T-cell (primary cell): Measurements from ENCODE around the gene CHD9. TPM values are rescaled to one million over a fixed set of nuclear protein-coding genes. Genes with fewer than 3 reads are reported as not detected.

Experiments
- ATAC-seq, 4 experiments: fragments of 200-7000 bp in 3 of 4; fragments of 150-1000 bp in 1 of 4; cut with Tn5 transposase; replicated peaks in 1 of 4; 1 replicate in 3 of 4; 2 replicates in 1 of 4; pipeline ENCODE4 v1.10.0; 2021; ENCODE audit warnings: moderate library complexity in 3 of 4, mild to moderate bottlenecking in 2 of 4, moderate number of reproducible peaks in 1 of 4
- CTCF ChIA-PET, 2 donors: fragments of 300-600 bp; sonication (Branson Sonifier 250); formaldehyde crosslinking; loops; one replicate each; lab custom pipeline; 2022; ENCODE audit warnings: antibody characterized with exemption in 2 of 2; lab: Charles Lee
- POLR2A ChIA-PET, 2 donors: fragments of 300-600 bp; sonication (Branson Sonifier 250); formaldehyde crosslinking; loops; one replicate each; lab custom pipeline; 2022; ENCODE audit warnings: antibody characterized with exemption in 2 of 2; lab: Charles Lee
- DNase-seq, 35 experiments: peaks; one replicate each; pipeline versions ENCODE4 v3.0.0 to v3.0.0-alpha.2; 2013 to 2023
- H3K27ac ChIP-seq: one replicate; pipeline ENCODE4 v1.5.1; 2013; ENCODE audit warnings: low read length
- H3K27me3 ChIP-seq, 2 experiments: replicated peaks in 1 of 2; 1 replicate in 1 of 2; 2 replicates in 1 of 2; pipeline versions ENCODE4 v1.6.1 to v1.7.0; 2013; ENCODE audit warnings: low read length in 1 of 2, mixed read lengths in 1 of 2; ENCODE audit not compliant: control insufficient read depth in 2 of 2, insufficient read depth in 2 of 2; ENCODE audit errors: extremely low read depth in 1 of 2
- H3K36me3 ChIP-seq, 2 donors: 1 replicate in 1 of 2; 2 replicates in 1 of 2; pipeline versions ENCODE4 v1.6.1 to v1.7.0; 2013; ENCODE audit warnings: low read length in 1 of 2; ENCODE audit not compliant: control insufficient read depth in 2 of 2, insufficient read depth in 1 of 2; ENCODE audit errors: extremely low read depth in 1 of 2
- H3K4me1 ChIP-seq, 2 experiments: 1 replicate in 1 of 2; 2 replicates in 1 of 2; pipeline versions ENCODE4 v1.6.1 to v1.7.0; 2013; ENCODE audit warnings: low read length in 2 of 2, mixed read lengths in 1 of 2; ENCODE audit not compliant: insufficient read depth in 2 of 2, control insufficient read depth in 1 of 2; ENCODE audit errors: extremely low read depth in 1 of 2
- H3K4me3 ChIP-seq, 2 donors: 1 replicate in 1 of 2; 2 replicates in 1 of 2; pipeline versions ENCODE4 v1.5.1 to v1.7.0; 2013; ENCODE audit warnings: mild to moderate bottlenecking in 2 of 2, low read length in 1 of 2, moderate library complexity in 1 of 2; ENCODE audit not compliant: control insufficient read depth in 1 of 2; ENCODE audit errors: extremely low read depth in 1 of 2
- H3K9me3 ChIP-seq: 2 replicates; pipeline ENCODE4 v1.7.0; 2013
- H3K27ac Mint-ChIP-seq, 2 donors: one replicate each; pipeline ENCODE4 v1.8.0; 2020 to 2021; ENCODE audit warnings: mild to moderate bottlenecking in 2 of 2, mixed read lengths in 2 of 2
- H3K27me3 Mint-ChIP-seq, 2 donors: one replicate each; pipeline ENCODE4 v1.8.0; 2021 to 2022; ENCODE audit warnings: mixed read lengths in 2 of 2
- H3K36me3 Mint-ChIP-seq: one replicate; pipeline ENCODE4 v1.8.0; 2021; ENCODE audit warnings: mixed read lengths
- H3K4me1 Mint-ChIP-seq, 3 donors: one replicate each; pipeline ENCODE4 v1.8.0; 2020 to 2022; ENCODE audit warnings: mixed read lengths in 3 of 3, mild to moderate bottlenecking in 1 of 3
- H3K4me3 Mint-ChIP-seq, 3 donors: one replicate each; pipeline ENCODE4 v1.8.0; 2020 to 2022; ENCODE audit warnings: mild to moderate bottlenecking in 3 of 3, mixed read lengths in 3 of 3, moderate library complexity in 3 of 3
- H3K9me3 Mint-ChIP-seq, 3 donors: one replicate each; pipeline ENCODE4 v1.8.0; 2020 to 2022; ENCODE audit warnings: mixed read lengths in 3 of 3
- WGBS: methylation state at CpG from one replicate; pipeline ENCODE4 v1.1.5; 2013; ENCODE audit warnings: missing lambda C conversion rate; ENCODE audit not compliant: insufficient coverage; 5-methylcytosine and 5-hydroxymethylcytosine counted together
- total RNA-seq, 35 experiments: library from RNA in 6 of 35; stranded (reverse) in 6 of 35; fragments of 120-200 nt in 1 of 35; gene quantifications; one replicate each; pipeline versions ENCODE4 v1.2.1 to v1.2.4 and lab custom pipeline; 2013 to 2026

Gene CHD9
- total RNA-seq, 5 donors from 2014 or later (not counting 1 experiment from before 2014, with no cell fraction given) = 33.0 to 39.3 (median 33.8) TPM

DNA sequence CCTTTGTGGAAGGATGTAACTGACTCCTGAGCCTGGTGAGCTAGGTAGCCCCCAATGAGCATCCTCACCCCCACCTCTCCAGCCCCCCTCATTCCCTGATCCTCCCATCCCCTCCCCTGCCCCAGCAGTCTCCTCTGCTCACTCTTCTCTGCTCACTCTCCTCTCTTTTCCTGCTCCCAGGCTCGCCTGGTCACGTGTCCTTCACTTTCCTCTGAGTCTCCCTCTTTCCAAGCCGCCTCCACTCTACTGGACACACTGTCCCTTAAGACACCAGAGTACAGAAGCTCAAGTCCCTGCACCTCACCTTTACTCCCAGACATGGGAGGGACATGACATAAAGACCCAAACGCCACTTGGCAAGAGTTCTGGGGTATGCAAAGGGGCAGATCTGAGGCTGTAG, 303.2 kb downstream of the CHD9 start:
- WGBS = 92% methylated on average over 4 of the region's 4 CpGs
- H3K36me3 Mint-ChIP-seq = no peaks in the 10 kb centered on the region
- no peak overlapping the region for H3K27ac Mint-ChIP-seq
- Histone ChIP-seq H3K27me3 (peaks cover 0 to 40% of the 10 kb centered on the region in 2 experiments), H3K4me1 (no peaks in the 10 kb centered on the region), H3K27ac (no peak overlapping the region), H3K4me3 (no peak overlapping the region), H3K36me3 (no peaks in the 10 kb centered on the region), H3K9me3 (no peaks in the 10 kb centered on the region)
- no peak overlapping the region for H3K4me3 Mint-ChIP-seq
- ChIA-PET CTCF (no interaction called here), POLR2A (no interaction called here)
- no peaks in the 10 kb centered on the region for H3K9me3 Mint-ChIP-seq
- H3K27me3 Mint-ChIP-seq = peaks cover 11% of the 10 kb centered on the region in 2 donors
- peaks cover 3 to 13% (median 5%) of the 10 kb centered on the region in 3 donors for H3K4me1 Mint-ChIP-seq
- ATAC-seq (no peak), DNase-seq (no peak)

DNA sequence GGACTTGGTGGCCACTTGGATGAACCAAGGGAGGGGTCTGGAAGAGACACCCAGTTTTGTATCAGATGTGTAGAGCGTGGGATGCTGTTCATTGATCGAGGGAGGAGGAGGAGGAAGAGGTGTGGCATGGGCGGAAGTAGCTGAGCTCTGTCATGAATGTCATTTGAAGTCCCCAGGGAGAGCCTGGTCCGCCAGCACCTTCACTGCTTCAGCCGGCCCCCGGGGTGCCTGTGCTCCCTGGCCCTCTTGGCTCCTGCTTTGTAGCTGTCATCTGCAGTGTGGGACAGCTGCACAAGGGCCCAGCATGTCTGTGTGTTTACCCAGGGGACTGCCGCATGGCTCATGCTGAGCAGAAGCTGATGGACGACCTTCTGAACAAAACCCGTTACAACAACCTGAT, 304.1 kb downstream of the CHD9 start:
- Mint-ChIP-seq H3K9me3 (no peaks in the 10 kb centered on the region), H3K4me1 (peaks cover 3 to 13% (median 5%) of the 10 kb centered on the region in 3 donors), H3K27ac (no peak overlapping the region), H3K36me3 (no peaks in the 10 kb centered on the region), H3K4me3 (no peak overlapping the region), H3K27me3 (peaks cover 11% of the 10 kb centered on the region in 2 donors)
- ATAC-seq (no peak), DNase-seq (no peak)
- H3K27ac ChIP-seq = no peak overlapping the region
- WGBS = 76% methylated on average over 5 of the region's 9 CpGs
- no peaks in the 10 kb centered on the region for H3K36me3 ChIP-seq
- H3K4me3 ChIP-seq = no peak overlapping the region
- H3K27me3 ChIP-seq = peaks cover 0 to 40% of the 10 kb centered on the region in 2 experiments
- H3K9me3 ChIP-seq = no peaks in the 10 kb centered on the region
- ChIA-PET POLR2A (no interaction called here), CTCF (interaction anchor here in 1 of 2 donors (0.5 kb wide), 1 partner anchor 89 kb away, joined by 7 read pairs; no protein-coding TSS in a partner anchor)
- no peaks in the 10 kb centered on the region for H3K4me1 ChIP-seq

DNA sequence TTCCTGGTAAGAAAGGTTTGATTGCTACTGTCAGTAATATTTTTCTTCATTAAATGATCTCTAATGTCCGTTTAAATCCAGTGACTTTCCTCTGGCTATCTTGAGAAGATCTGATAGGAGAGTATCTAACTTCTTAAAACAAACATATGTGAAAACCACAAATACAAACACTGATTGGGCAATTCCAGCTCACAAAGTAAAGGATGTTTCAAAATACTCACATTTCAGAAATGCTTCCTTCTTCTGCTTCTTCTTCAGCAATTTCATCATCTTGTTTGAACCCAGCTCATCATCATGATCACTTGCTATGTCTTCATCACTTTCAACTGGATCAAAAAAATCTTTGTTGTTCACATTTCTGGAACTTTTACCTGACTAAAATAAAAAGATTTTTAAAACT, 315.1 kb downstream of the CHD9 start:
- DNase-seq (no peak), ATAC-seq (no peak)
- CTCF ChIA-PET = no interaction called here
- H3K27ac ChIP-seq = no peak overlapping the region
- Mint-ChIP-seq H3K27me3 (peaks cover 2 to 3% of the 10 kb centered on the region in 2 donors), H3K4me1 (peaks cover 6 to 21% (median 16%) of the 10 kb centered on the region in 3 donors), H3K9me3 (no peaks in the 10 kb centered on the region), H3K36me3 (no peaks in the 10 kb centered on the region), H3K27ac (no peak overlapping the region), H3K4me3 (no peak overlapping the region)
- H3K36me3 ChIP-seq = no peaks in the 10 kb centered on the region
- no peak overlapping the region for H3K4me3 ChIP-seq
- no CpG with 5 or more reads among the region's 1 CpG for WGBS
- H3K9me3 ChIP-seq = no peaks in the 10 kb centered on the region
- H3K27me3 ChIP-seq = peaks cover 7 to 19% of the 10 kb centered on the region in 2 experiments
- POLR2A ChIA-PET = no interaction called here
- H3K4me1 ChIP-seq = peaks cover 6 to 13% of the 10 kb centered on the region in 2 experiments

DNA sequence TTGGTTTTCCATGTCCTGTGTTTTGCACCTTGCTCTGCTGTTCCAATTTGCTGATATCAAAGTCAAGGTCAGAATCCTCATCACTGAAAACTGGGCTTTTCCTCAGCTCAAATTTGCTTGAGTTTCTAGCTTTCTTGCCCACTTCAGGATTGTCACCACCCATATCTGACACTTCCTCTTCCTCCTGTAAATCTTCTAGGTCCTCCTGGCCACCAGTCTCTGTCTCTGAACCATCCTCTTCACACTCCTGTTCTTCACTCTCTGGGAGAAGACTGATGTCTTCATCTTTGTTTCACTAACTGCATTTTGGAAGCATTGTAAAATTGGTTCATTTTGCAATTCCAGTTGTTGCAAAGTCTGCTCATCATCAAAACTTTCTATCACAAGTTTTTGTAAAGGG, 316.0 kb downstream of the CHD9 start:
- no peaks in the 10 kb centered on the region for H3K9me3 Mint-ChIP-seq
- ChIA-PET CTCF (interaction anchor here in 1 of 2 donors (0.5 kb wide), 1 partner anchor 67 kb away, joined by 4 read pairs; no protein-coding TSS in a partner anchor), POLR2A (no interaction called here)
- no peak for DNase-seq
- no peak overlapping the region for H3K4me3 Mint-ChIP-seq
- peaks cover 0 to 20% (median 19%) of the 10 kb centered on the region in 3 donors for H3K4me1 Mint-ChIP-seq
- peaks cover 7 to 19% of the 10 kb centered on the region in 2 experiments for H3K27me3 ChIP-seq
- no peak overlapping the region for H3K4me3 ChIP-seq
- H3K27ac Mint-ChIP-seq = no peak overlapping the region
- no peak for ATAC-seq
- H3K27ac ChIP-seq = no peak overlapping the region
- H3K36me3 Mint-ChIP-seq = no peaks in the 10 kb centered on the region
- no peaks in the 10 kb centered on the region for H3K9me3 ChIP-seq
- peaks cover 6 to 13% of the 10 kb centered on the region in 2 experiments for H3K4me1 ChIP-seq
- no peaks in the 10 kb centered on the region for H3K36me3 ChIP-seq
- H3K27me3 Mint-ChIP-seq = peaks cover 2 to 3% of the 10 kb centered on the region in 2 donors

DNA sequence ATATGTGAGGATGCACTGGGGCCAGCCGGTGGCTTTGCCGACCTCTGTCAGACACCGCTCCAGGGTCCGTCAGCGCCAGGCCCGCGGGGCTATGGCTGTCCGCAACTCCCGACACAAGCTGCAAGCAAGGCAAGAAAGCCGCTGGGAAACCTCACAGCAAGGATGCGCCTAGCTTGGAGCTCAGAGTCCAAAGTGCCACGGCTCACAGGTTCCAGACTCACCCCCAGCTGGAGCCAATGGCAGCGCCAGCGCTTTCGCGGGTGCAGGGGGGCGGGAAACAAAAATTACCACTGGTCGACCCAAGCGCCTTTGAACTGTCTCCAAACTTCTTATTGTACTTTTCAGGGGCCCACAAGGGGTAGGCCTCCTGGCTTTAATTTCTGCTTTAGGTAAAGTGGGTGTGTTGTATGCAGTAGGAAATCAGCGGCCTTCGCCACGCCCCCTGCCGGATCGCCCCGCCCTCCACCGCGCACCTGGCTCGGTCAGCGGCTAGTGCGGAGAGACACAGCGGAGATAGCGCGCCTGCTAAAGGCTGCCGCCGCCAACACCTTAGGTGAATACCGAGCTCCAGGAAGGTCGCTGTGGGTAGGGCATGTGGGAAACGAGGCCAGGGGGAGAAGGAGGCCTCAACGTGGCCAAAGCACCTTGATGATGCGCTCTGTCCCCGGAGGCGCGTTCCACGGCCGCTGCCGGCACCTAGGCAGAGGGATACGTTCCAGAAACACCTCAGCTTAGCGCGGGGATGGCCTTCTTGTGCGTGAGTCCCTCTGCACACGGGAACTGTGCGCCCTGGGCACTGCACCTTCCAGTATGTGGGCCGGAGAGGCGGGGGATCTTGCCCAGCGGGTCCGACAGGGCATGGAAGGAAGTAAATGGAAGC, 318.4 kb downstream of the CHD9 start:
- Mint-ChIP-seq H3K27ac (peak overlapping the region; percentile 72 to 74), H3K4me3 (no peak overlapping the region), H3K36me3 (no peaks in the 10 kb centered on the region), H3K4me1 (peaks cover 0 to 33% (median 29%) of the 10 kb centered on the region in 3 donors), H3K27me3 (peaks cover 2% of the 10 kb centered on the region in 2 donors), H3K9me3 (no peaks in the 10 kb centered on the region)
- peak overlapping the region; percentile 54 to 80 for H3K4me3 ChIP-seq
- H3K36me3 ChIP-seq = no peaks in the 10 kb centered on the region
- POLR2A ChIA-PET = no interaction called here
- WGBS = 36% methylated on average over 48 of the region's 56 CpGs
- peak; percentile 96 to 98 (median 96) for ATAC-seq
- no peak overlapping the region for H3K27ac ChIP-seq
- H3K9me3 ChIP-seq = no peaks in the 10 kb centered on the region
- peaks cover 7 to 16% of the 10 kb centered on the region in 2 experiments for H3K27me3 ChIP-seq
- CTCF ChIA-PET = no interaction called here
- H3K4me1 ChIP-seq = peaks cover 6 to 13% of the 10 kb centered on the region in 2 experiments
- DNase-seq = peak; percentile 55 to 87 (median 76)

DNA sequence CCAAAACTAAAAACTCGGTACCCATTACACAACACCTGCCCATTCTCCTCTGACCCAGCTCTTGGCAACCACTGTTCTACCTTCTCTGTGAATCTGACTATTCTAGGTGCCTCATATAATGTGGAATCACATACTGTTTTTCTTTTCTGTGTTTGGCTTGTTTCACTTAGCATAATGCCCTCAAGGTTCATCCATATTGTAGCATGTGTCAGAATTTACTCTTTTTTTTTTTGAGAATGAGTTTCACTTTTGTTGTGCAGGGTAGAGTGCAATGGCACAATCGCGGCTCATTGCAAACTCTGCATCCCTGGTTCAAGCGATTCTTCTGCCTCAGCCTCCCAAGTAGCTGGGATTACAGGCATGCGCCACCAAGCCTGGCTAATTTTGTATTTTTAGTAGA, 320.0 kb downstream of the CHD9 start:
- H3K4me3 Mint-ChIP-seq = peak overlapping the region in 1 of 3 donors; percentile 62
- peak overlapping the region; percentile 35 to 43 for H3K27ac Mint-ChIP-seq
- ATAC-seq = no peak
- Histone ChIP-seq H3K4me3 (no peak overlapping the region), H3K36me3 (no peaks in the 10 kb centered on the region), H3K27me3 (peaks cover 7 to 10% of the 10 kb centered on the region in 2 experiments), H3K9me3 (no peaks in the 10 kb centered on the region), H3K4me1 (peaks cover 6 to 13% of the 10 kb centered on the region in 2 experiments), H3K27ac (no peak overlapping the region)
- H3K27me3 Mint-ChIP-seq = peaks cover 0 to 2% of the 10 kb centered on the region in 2 donors
- POLR2A ChIA-PET = interaction anchor here in 1 of 2 donors (1.2 kb wide), 1 partner anchor 9 kb away, joined by 8 read pairs; no protein-coding TSS in a partner anchor
- no peaks in the 10 kb centered on the region for H3K36me3 Mint-ChIP-seq
- no peaks in the 10 kb centered on the region for H3K9me3 Mint-ChIP-seq
- peak in 1 of 35 experiments; percentile 7 for DNase-seq
- 0% methylated on average over 1 of the region's 5 CpGs for WGBS
- H3K4me1 Mint-ChIP-seq = peaks cover 0 to 38% (median 32%) of the 10 kb centered on the region in 3 donors
- CTCF ChIA-PET = interaction anchor here in 1 of 2 donors (0.6 kb wide), 1 partner anchor 104 kb away, joined by 4 read pairs; no protein-coding TSS in a partner anchor
